ENCODE data around the gene H6PD.

The H6PD gene

GRCh38 chr1:9253004-9253403 lies 18.4 kb downstream of the H6PD start:
- Histone ChIP-seq H3K27me3 (no peaks in the 10 kb centered on the region), H3K4me1 (no peaks in the 10 kb centered on the region), H3K4me3 (ENCODE audit: low read depth, low read length) (no peak overlapping the region), H3K9me3 (no peaks in the 10 kb centered on the region), H3K36me3 (no peaks in the 10 kb centered on the region)
- no peak for TF ChIP-seq CTCF (IDR thresholded peaks at IDR 0.05; ENCODE audit: low read depth, low read length)
- DNase-seq, result no peak

GRCh38 chr1:9253453-9254105 lies 19.0 kb downstream of the H6PD start:
- Histone ChIP-seq H3K9me3 (no peaks in the 10 kb centered on the region), H3K4me1 (no peaks in the 10 kb centered on the region), H3K4me3 (ENCODE audit: low read depth, low read length) (no peak overlapping the region), H3K27me3 (no peaks in the 10 kb centered on the region), H3K36me3 (no peaks in the 10 kb centered on the region)
- TF ChIP-seq CTCF (IDR thresholded peaks at IDR 0.05; ENCODE audit: low read depth, low read length), result no peak
- DNase-seq, result no peak

GRCh38 chr1:9256332-9256731 lies 21.8 kb downstream of the H6PD start:
- no peak overlapping the region for H3K4me3 ChIP-seq (ENCODE audit: low read depth, low read length)
- H3K27me3 ChIP-seq, result no peaks in the 10 kb centered on the region
- no peaks in the 10 kb centered on the region for H3K4me1 ChIP-seq
- no peak for TF ChIP-seq CTCF (IDR thresholded peaks at IDR 0.05; ENCODE audit: low read depth, low read length)
- H3K36me3 ChIP-seq, result no peaks in the 10 kb centered on the region
- H3K9me3 ChIP-seq, result no peaks in the 10 kb centered on the region
- no peak for DNase-seq

GRCh38 chr1:9257851-9258250 lies 23.3 kb downstream of the H6PD start:
- no peak for TF ChIP-seq CTCF (IDR thresholded peaks at IDR 0.05; ENCODE audit: low read depth, low read length)
- Histone ChIP-seq H3K36me3 (no peaks in the 10 kb centered on the region), H3K4me3 (ENCODE audit: low read depth, low read length) (no peak overlapping the region), H3K27me3 (no peaks in the 10 kb centered on the region), H3K9me3 (no peaks in the 10 kb centered on the region), H3K4me1 (no peaks in the 10 kb centered on the region)
- DNase-seq, result no peak

GRCh38 chr1:9258629-9259028 lies 24.1 kb downstream of the H6PD start:
- no peaks in the 10 kb centered on the region for H3K9me3 ChIP-seq
- no peak for TF ChIP-seq CTCF (IDR thresholded peaks at IDR 0.05; ENCODE audit: low read depth, low read length)
- H3K27me3 ChIP-seq, result no peaks in the 10 kb centered on the region
- H3K36me3 ChIP-seq, result no peaks in the 10 kb centered on the region
- H3K4me3 ChIP-seq (ENCODE audit: low read depth, low read length), result no peak overlapping the region
- no peak for DNase-seq
- H3K4me1 ChIP-seq, result no peaks in the 10 kb centered on the region

- TF ChIP-seq CTCF (IDR thresholded peaks at IDR 0.05; ENCODE audit: low read depth, low read length), result no peak
- no peak overlapping the region for H3K4me3 ChIP-seq (ENCODE audit: low read depth, low read length)
- DNase-seq, result no peak
- no peaks in the 10 kb centered on the region for H3K4me1 ChIP-seq
- no peaks in the 10 kb centered on the region for H3K27me3 ChIP-seq
- no peaks in the 10 kb centered on the region for H3K9me3 ChIP-seq
- H3K36me3 ChIP-seq, result no peaks in the 10 kb centered on the region
Measured at GRCh38 chr1:9260059-9260766, 25.6 kb downstream of the H6PD start.
